ENCODE results near the gene SLFN14.

The SLFN14 gene

GRCh38 chr17:35578197-35578928, 17.7 kb upstream of the SLFN14 start, which contains the start of gene PEX12:
TSS of gene PEX12 (minus strand) at chr17:35578571. CDS start at chr17:35578021, 550 bp downstream.
- TF ChIP-seq GATA3 (IDR thresholded peaks at IDR 0.05; ENCODE audit: low read depth, low read length) (no peak), GATA2 (IDR thresholded peaks at IDR 0.05; ENCODE audit: low read depth, low read length) (no peak)

- no peak for TF ChIP-seq GATA3 (IDR thresholded peaks at IDR 0.05; ENCODE audit: low read depth, low read length)
- TF ChIP-seq GATA2 (IDR thresholded peaks at IDR 0.05; ENCODE audit: low read depth, low read length) = no peak
These were observed 17.2 kb upstream of the SLFN14 start for GRCh38 chr17:35577830-35578196.

GRCh38 chr17:35575759-35576158, 15.1 kb upstream of the SLFN14 start:
- TF ChIP-seq GATA3 (IDR thresholded peaks at IDR 0.05; ENCODE audit: low read depth, low read length) = no peak
- TF ChIP-seq GATA2 (IDR thresholded peaks at IDR 0.05; ENCODE audit: low read depth, low read length) = no peak

DNA sequence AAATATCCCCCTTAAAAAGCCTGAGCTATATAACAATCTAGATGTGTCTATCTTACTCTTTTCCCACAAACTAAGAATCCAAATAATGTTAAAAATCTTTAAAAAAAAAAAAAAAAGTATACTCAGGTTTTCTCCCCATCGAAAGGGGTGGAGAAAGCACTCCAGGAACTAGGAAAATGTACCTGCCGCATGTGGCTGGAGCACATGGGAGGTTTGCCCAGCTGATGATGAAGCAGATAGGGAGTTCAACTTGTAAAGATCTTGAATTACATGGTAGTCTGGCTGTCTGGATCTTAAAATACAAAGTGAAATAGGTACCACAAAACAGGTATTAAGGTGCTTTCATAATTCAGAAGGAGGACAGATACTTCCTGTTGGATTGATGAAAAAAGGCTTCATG, 8.8 kb upstream of the SLFN14 start:
- TF ChIP-seq GATA3 (IDR thresholded peaks at IDR 0.05; ENCODE audit: low read depth, low read length) (no peak), GATA2 (IDR thresholded peaks at IDR 0.05; ENCODE audit: low read depth, low read length) (no peak)

GRCh38 chr17:35568561-35568960, 7.9 kb upstream of the SLFN14 start:
- no peak for TF ChIP-seq GATA3 (IDR thresholded peaks at IDR 0.05; ENCODE audit: low read depth, low read length)
- TF ChIP-seq GATA2 (IDR thresholded peaks at IDR 0.05; ENCODE audit: low read depth, low read length) = no peak

DNA sequence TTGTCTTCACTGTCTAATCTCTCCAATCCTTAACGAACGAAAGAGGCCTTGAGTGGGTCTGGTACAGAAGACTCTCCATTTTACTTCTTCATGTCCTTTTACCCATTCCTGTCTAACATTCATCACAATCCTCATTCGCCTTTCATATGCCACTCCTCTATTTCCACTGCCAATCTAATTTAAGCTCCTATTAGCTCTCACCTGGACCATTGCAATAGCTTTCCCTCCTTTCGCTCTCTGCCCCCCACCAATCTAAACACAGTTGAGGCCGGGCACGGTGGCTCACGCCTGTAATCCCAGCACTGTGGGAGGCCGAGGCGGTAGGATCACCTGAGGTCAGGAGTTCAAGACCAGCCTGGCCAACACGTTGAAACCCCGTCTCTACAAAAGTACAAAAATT, 6.3 kb upstream of the SLFN14 start:
- TF ChIP-seq GATA3 (IDR thresholded peaks at IDR 0.05; ENCODE audit: low read depth, low read length) (no peak), GATA2 (IDR thresholded peaks at IDR 0.05; ENCODE audit: low read depth, low read length) (no peak)

GRCh38 chr17:35559495-35560210, 966 bp downstream of the SLFN14 start:
- TF ChIP-seq GATA3 (IDR thresholded peaks at IDR 0.05; ENCODE audit: low read depth, low read length) (no peak), GATA2 (IDR thresholded peaks at IDR 0.05; ENCODE audit: low read depth, low read length) (no peak)

- TF ChIP-seq GATA3 (IDR thresholded peaks at IDR 0.05; ENCODE audit: low read depth, low read length) (no peak), GATA2 (IDR thresholded peaks at IDR 0.05; ENCODE audit: low read depth, low read length) (no peak)
These were observed 3.3 kb downstream of the SLFN14 start for GRCh38 chr17:35557353-35557752.

GRCh38 chr17:35555691-35556090, 4.9 kb downstream of the SLFN14 start:
- no peak for TF ChIP-seq GATA2 (IDR thresholded peaks at IDR 0.05; ENCODE audit: low read depth, low read length)
- no peak for TF ChIP-seq GATA3 (IDR thresholded peaks at IDR 0.05; ENCODE audit: low read depth, low read length)

GRCh38 chr17:35554668-35555067, 6.0 kb downstream of the SLFN14 start:
- no peak for TF ChIP-seq GATA3 (IDR thresholded peaks at IDR 0.05; ENCODE audit: low read depth, low read length)
- TF ChIP-seq GATA2 (IDR thresholded peaks at IDR 0.05; ENCODE audit: low read depth, low read length) = no peak

DNA sequence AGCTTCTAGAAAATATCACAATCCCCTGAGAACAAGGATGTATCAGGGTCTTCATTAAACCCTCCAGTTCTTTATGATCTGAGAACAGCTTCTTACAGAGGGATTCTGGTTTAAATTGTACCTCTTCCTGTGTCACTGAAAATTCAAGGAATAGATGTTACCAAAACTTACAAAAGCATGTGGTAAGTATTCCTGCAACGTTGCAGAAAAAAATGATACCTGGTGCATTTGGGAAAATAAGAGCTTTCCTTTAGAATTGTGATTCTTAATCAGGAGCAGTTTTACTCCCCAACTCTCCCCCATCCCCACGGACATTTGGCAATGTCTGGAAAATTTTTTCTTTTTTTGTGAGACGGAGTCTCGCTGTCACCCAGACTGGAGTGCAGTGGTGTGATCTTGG, 7.3 kb downstream of the SLFN14 start:
- TF ChIP-seq GATA3 (IDR thresholded peaks at IDR 0.05; ENCODE audit: low read depth, low read length) (no peak), GATA2 (IDR thresholded peaks at IDR 0.05; ENCODE audit: low read depth, low read length) (no peak)

DNA sequence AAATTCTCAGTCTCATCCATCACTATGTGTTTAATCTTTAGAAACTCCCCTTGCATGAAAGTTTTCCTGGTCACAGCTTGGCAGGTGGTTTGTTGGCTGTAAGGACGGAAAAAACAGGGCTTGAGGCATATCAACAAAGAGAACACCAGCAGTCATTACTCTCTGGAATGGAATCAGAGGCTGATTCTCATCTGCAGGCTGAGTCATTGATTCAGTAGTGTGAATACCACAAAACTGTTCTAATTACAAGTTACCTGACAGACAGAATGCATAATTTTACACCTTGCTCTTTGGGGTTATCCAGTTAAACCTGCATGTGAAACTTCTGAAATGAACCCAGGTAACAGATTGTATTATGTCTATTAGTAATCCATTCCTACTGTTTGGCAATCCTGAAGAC, 11.6 kb downstream of the SLFN14 start:
- no peak for TF ChIP-seq GATA3 (IDR thresholded peaks at IDR 0.05; ENCODE audit: low read depth, low read length)

- TF ChIP-seq GATA3 (IDR thresholded peaks at IDR 0.05; ENCODE audit: low read depth, low read length) = no peak
- no peak for TF ChIP-seq GATA2 (IDR thresholded peaks at IDR 0.05; ENCODE audit: low read depth, low read length)
These were observed 12.3 kb downstream of the SLFN14 start for GRCh38 chr17:35548208-35548810.

GRCh38 chr17:35546487-35546886, 14.1 kb downstream of the SLFN14 start:
- TF ChIP-seq GATA2 (IDR thresholded peaks at IDR 0.05; ENCODE audit: low read depth, low read length) (no peak), GATA3 (IDR thresholded peaks at IDR 0.05; ENCODE audit: low read depth, low read length) (no peak)

DNA sequence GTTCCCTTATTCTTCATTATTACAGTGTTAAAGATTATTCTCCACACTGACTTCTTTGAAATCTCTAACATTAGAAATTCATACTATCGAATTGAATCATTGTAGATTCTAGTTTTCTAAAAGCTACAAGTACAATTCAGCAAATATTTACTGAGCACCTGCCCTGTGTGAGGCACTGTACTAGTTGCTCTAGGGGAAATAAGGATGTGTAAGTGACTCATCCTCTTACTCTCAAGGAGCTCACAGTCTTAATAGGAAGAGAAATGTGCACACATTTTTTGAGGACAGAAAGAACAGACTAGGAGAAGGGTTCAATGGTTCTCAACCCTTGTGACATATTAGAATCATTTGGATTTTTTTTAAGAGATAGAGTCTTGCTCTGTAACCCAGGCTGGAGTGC, 15.5 kb downstream of the SLFN14 start:
- TF ChIP-seq GATA2 (IDR thresholded peaks at IDR 0.05; ENCODE audit: low read depth, low read length) (no peak), GATA3 (IDR thresholded peaks at IDR 0.05; ENCODE audit: low read depth, low read length) (no peak)

Measured in SH-SY5Y (cell line).